GM18873 (cell line): ENCODE measurements around the gene AURKAIP1.

ENCODE experiments used
- ATAC-seq: cut with Tn5 transposase; IDR thresholded peaks from one replicate; pipeline ENCODE4 v1.9.1; 2021; ENCODE audit warnings: mild to moderate bottlenecking, moderate library complexity, moderate number of reproducible peaks; ENCODE audit not compliant: unreplicated experiment, low FRiP score

Gene AURKAIP1

GRCh38 chr1:1364266-1364665, 10.7 kb downstream of the AURKAIP1 start:
- no peak for ATAC-seq

GRCh38 chr1:1361982-1362423, 13.0 kb downstream of the AURKAIP1 start:
- ATAC-seq = no peak

GRCh38 chr1:1361233-1361981, 13.6 kb downstream of the AURKAIP1 start:
- ATAC-seq = no peak

- no peak for ATAC-seq
Observed at GRCh38 chr1:1360506-1361169, 14.4 kb downstream of the AURKAIP1 start.

- ATAC-seq = no peak
Observed at GRCh38 chr1:1359664-1360468, 15.1 kb downstream of the AURKAIP1 start.

- no peak for ATAC-seq
Observed at GRCh38 chr1:1359308-1359663, 15.7 kb downstream of the AURKAIP1 start.

GRCh38 chr1:1358433-1359271, 16.4 kb downstream of the AURKAIP1 start, which contains the start of gene MXRA8:
MXRA8 (minus strand) TSS chr1:1358555; CDS start chr1:1358504, 51 bp downstream.
- no peak for ATAC-seq

GRCh38 chr1:1357871-1358432, 17.1 kb downstream of the AURKAIP1 start:
- ATAC-seq = no peak

GRCh38 chr1:1356796-1357401, 18.1 kb downstream of the AURKAIP1 start:
- no peak for ATAC-seq

GRCh38 chr1:1356166-1356795, 18.7 kb downstream of the AURKAIP1 start:
- ATAC-seq = no peak

- no peak for ATAC-seq
Observed at GRCh38 chr1:1355416-1355815, 19.6 kb downstream of the AURKAIP1 start.

- no peak for ATAC-seq
Observed at GRCh38 chr1:1354271-1355247, 20.4 kb downstream of the AURKAIP1 start.

- ATAC-seq = no peak
Observed at GRCh38 chr1:1353389-1354151, 21.4 kb downstream of the AURKAIP1 start.

GRCh38 chr1:1352786-1353388, 22.1 kb downstream of the AURKAIP1 start:
- no peak for ATAC-seq

GRCh38 chr1:1351511-1352427, 23.2 kb downstream of the AURKAIP1 start:
- no peak for ATAC-seq
